ENCODE measurements around the gene CDYL2.

- TF ChIP-seq CTCF (IDR thresholded peaks at IDR 0.05) (no peak), EP300 (IDR thresholded peaks at IDR 0.05) (no peak), POLR2AphosphoS5 (IDR thresholded peaks at IDR 0.05) (no peak), POLR2A (IDR thresholded peaks at IDR 0.05) (no peak)
These were observed 241.3 kb downstream of the CDYL2 start for GRCh38 chr16:80563066-80563465.
